ENCODE data around the gene GNB4. TPM values are rescaled to one million over a fixed set of nuclear protein-coding genes. Genes with fewer than 3 reads are reported as not detected.

GNB4 gene
- total RNA-seq, 2 experiments from 2014 or later: 6.9 to 7.4 TPM

DNA sequence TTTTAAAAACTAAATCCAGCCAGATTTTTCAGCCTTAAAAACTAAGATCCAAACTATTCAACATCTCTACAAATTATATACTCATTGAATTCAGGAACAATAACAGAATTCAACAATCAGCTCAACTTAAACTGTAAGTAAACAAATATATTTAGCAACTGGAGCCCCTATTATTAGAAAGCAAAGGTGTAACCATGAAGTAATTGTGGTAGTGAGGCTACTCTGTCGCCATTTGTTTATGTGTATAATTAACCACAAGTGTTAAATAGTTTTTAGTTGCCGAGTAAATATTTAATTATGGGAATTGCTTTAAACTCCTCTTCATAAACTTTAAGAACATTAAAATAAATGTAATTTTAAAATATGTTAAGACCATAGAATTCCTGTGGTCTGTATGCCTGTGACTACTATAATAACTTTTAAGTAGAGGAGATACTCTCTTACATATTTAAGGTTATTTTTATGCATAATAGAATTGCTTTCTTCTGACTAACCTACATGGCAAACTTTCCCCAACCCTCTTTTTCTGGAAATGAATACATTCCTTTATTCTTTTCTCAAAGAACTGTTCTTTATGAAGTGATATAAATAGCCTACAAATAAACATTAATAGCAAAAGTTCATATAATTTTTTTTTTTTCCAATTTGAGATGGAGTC, 52.6 kb downstream of the GNB4 start:
- Mint-ChIP-seq H3K27ac (no peak overlapping the region), H3K36me3 (ENCODE audit: low read depth) (peaks cover 13% of the 10 kb centered on the region), H3K4me3 (no peak overlapping the region), H3K9me3 (no peaks in the 10 kb centered on the region), H3K4me1 (no peaks in the 10 kb centered on the region), H3K27me3 (no peaks in the 10 kb centered on the region)
- ChIA-PET CTCF (no interaction called here), POLR2A (no interaction called here)
- no peak for DNase-seq

- H3K27ac Mint-ChIP-seq: no peak overlapping the region
- no peaks in the 10 kb centered on the region for H3K4me1 Mint-ChIP-seq
- no peak for DNase-seq
- POLR2A ChIA-PET: no interaction called here
- H3K36me3 Mint-ChIP-seq (ENCODE audit: low read depth): peaks cover 37% of the 10 kb centered on the region
- H3K4me3 Mint-ChIP-seq: no peak overlapping the region
- H3K9me3 Mint-ChIP-seq: no peaks in the 10 kb centered on the region
- no peaks in the 10 kb centered on the region for H3K27me3 Mint-ChIP-seq
- CTCF ChIA-PET: interaction anchor here (0.6 kb wide), 1 partner anchor 582 kb away, joined by 3 read pairs; no protein-coding TSS in a partner anchor
Measured at GRCh38 chr3:179391906-179392305, 59.4 kb downstream of the GNB4 start.

GRCh38 chr3:179376474-179376873, 74.8 kb downstream of the GNB4 start:
- Mint-ChIP-seq H3K9me3 (no peaks in the 10 kb centered on the region), H3K4me1 (no peaks in the 10 kb centered on the region), H3K27me3 (no peaks in the 10 kb centered on the region), H3K27ac (no peak overlapping the region), H3K36me3 (ENCODE audit: low read depth) (peaks cover 41% of the 10 kb centered on the region), H3K4me3 (no peak overlapping the region)
- CTCF ChIA-PET: no interaction called here
- DNase-seq: no peak
- POLR2A ChIA-PET: no interaction called here

GRCh38 chr3:179375091-179375999, 75.9 kb downstream of the GNB4 start:
- ChIA-PET POLR2A (no interaction called here), CTCF (no interaction called here)
- DNase-seq: no peak
- Mint-ChIP-seq H3K9me3 (no peaks in the 10 kb centered on the region), H3K27ac (no peak overlapping the region), H3K4me3 (no peak overlapping the region), H3K27me3 (no peaks in the 10 kb centered on the region), H3K36me3 (ENCODE audit: low read depth) (peaks cover 42% of the 10 kb centered on the region), H3K4me1 (no peaks in the 10 kb centered on the region)

- H3K27ac Mint-ChIP-seq: no peak overlapping the region
- H3K27me3 Mint-ChIP-seq: no peaks in the 10 kb centered on the region
- no peak for DNase-seq
- no peaks in the 10 kb centered on the region for H3K9me3 Mint-ChIP-seq
- no peaks in the 10 kb centered on the region for H3K4me1 Mint-ChIP-seq
- peaks cover 32% of the 10 kb centered on the region for H3K36me3 Mint-ChIP-seq (ENCODE audit: low read depth)
- POLR2A ChIA-PET: no interaction called here
- no peak overlapping the region for H3K4me3 Mint-ChIP-seq
- CTCF ChIA-PET: interaction anchor here (0.5 kb wide), 1 partner anchor 38 kb away, joined by 3 read pairs; no protein-coding TSS in a partner anchor
Measured at GRCh38 chr3:179373938-179374337, 77.3 kb downstream of the GNB4 start.

GRCh38 chr3:179369621-179370020, 81.6 kb downstream of the GNB4 start:
- H3K27ac Mint-ChIP-seq: no peak overlapping the region
- ChIA-PET CTCF (no interaction called here), POLR2A (no interaction called here)
- H3K27me3 Mint-ChIP-seq: no peaks in the 10 kb centered on the region
- no peak overlapping the region for H3K4me3 Mint-ChIP-seq
- peaks cover 26% of the 10 kb centered on the region for H3K36me3 Mint-ChIP-seq (ENCODE audit: low read depth)
- H3K9me3 Mint-ChIP-seq: no peaks in the 10 kb centered on the region
- H3K4me1 Mint-ChIP-seq: no peaks in the 10 kb centered on the region
- no peak for DNase-seq

GRCh38 chr3:179363332-179363731, 87.9 kb downstream of the GNB4 start:
- peaks cover 32% of the 10 kb centered on the region for H3K36me3 Mint-ChIP-seq (ENCODE audit: low read depth)
- no peaks in the 10 kb centered on the region for H3K9me3 Mint-ChIP-seq
- no peaks in the 10 kb centered on the region for H3K27me3 Mint-ChIP-seq

DNA sequence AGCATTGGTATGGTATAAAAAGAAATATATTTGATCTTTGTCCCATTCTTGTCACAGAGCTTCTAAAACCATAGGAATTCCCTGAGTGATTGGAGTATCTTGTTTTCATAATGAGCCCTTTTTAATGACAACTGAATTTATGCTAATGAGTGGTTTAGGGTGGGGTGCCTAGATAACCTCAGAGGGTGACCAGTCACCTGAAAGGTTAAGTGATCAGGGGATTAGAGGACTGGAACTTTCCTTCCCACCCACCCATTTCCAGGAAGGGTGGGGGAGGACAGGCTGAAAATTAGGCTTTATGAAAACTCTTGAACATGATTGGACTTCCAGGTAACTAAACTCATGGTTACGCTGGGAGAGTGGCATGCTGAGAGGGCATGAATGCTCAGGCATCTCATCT, 95.3 kb downstream of the GNB4 start:
- DNase-seq: no peak
- Mint-ChIP-seq H3K4me3 (no peak overlapping the region), H3K4me1 (peaks cover 14% of the 10 kb centered on the region), H3K36me3 (ENCODE audit: low read depth) (peaks cover 65% of the 10 kb centered on the region), H3K9me3 (no peaks in the 10 kb centered on the region), H3K27ac (no peak overlapping the region), H3K27me3 (no peaks in the 10 kb centered on the region)
- ChIA-PET CTCF (no interaction called here), POLR2A (no interaction called here)

More at GRCh38 chr3:179363332-179363731, 87.9 kb downstream of the GNB4 start:
- Mint-ChIP-seq H3K27ac (no peak overlapping the region), H3K4me3 (no peak overlapping the region), H3K4me1 (no peaks in the 10 kb centered on the region)
- POLR2A ChIA-PET: interaction anchor here (0.6 kb wide), 1 partner anchor 26 kb away, joined by 5 read pairs; no protein-coding TSS in a partner anchor
- CTCF ChIA-PET: interaction anchor here (1.2 kb wide), 1 partner anchor 11 kb away, joined by 3 read pairs; no protein-coding TSS in a partner anchor
- no peak for DNase-seq

DNA sequence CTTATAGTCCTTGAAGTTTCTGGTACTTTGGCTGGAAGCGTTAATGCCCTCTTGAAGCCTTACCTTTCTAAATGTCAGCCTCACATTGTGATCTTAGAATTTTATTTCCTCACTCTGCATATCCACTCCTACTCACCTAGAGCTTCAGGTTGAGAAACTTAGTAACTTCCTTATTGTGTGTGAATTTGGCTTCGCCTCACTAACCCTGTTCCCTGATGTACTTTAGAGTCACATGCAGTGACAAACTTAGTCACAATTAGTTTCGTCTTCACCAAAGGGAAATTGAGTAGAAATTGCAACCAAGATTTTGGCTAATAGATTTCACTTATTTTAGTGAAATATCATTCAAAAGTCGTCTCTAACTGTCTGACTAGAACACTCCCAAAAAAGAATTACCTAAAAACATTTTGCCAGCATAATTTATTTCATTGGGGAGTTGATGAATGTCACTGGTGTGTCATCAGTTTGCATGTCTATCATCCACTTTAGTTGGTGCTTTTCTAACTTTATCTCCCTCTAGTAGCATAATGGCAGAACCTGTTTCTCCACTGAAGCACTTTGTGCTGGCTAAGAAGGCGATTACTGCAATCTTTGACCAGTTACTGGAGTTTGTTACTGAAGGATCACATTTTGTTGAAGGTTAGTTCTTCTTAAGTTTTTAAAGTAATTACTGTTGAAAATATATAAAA, 102.8 kb downstream of the GNB4 start:
- H3K9me3 Mint-ChIP-seq: no peaks in the 10 kb centered on the region
- H3K4me1 Mint-ChIP-seq: peaks cover 23% of the 10 kb centered on the region
- peak overlapping the region; percentile 95 for H3K27ac Mint-ChIP-seq
- H3K36me3 Mint-ChIP-seq (ENCODE audit: low read depth): peaks cover 19% of the 10 kb centered on the region
- no peaks in the 10 kb centered on the region for H3K27me3 Mint-ChIP-seq
- CTCF ChIA-PET: no interaction called here
- POLR2A ChIA-PET: no interaction called here
- H3K4me3 Mint-ChIP-seq: peak overlapping the region; percentile 95
- no peak for DNase-seq

GRCh38 chr3:179347345-179348194, 103.7 kb downstream of the GNB4 start, which contains the start of gene MFN1:
TSS of gene MFN1 (plus strand) at chr3:179347709. CDS start at chr3:179348852, 1,143 bp downstream.
- no peaks in the 10 kb centered on the region for H3K9me3 Mint-ChIP-seq

More at GRCh38 chr3:179347345-179348194, 103.7 kb downstream of the GNB4 start, which contains the start of gene MFN1:
- H3K36me3 Mint-ChIP-seq (ENCODE audit: low read depth): peaks cover 13% of the 10 kb centered on the region
- ChIA-PET POLR2A (no interaction called here), CTCF (no interaction called here)
- DNase-seq: peak; percentile 93
- peaks cover 23% of the 10 kb centered on the region for H3K4me1 Mint-ChIP-seq
- peak within 1 kb of the TSS; percentile 95 for H3K4me3 Mint-ChIP-seq
- peak within 1 kb of the TSS; percentile 95 for H3K27ac Mint-ChIP-seq
- no peaks in the 10 kb centered on the region for H3K27me3 Mint-ChIP-seq

Data from activated CD4-positive, alpha-beta T cell treated with anti-CD3 and anti-CD28 coated beads, Interleukin-2, amount 10 ng/mL, durations not matched to agents 7 days and 5 days (primary cell).